GM23338 (cell line): Measurements from ENCODE around the gene ZNF398. TPM values are rescaled to one million over a fixed set of nuclear protein-coding genes. Genes with fewer than 3 reads are reported as not detected.
A peak's percentile ranks its signal among the peaks of the same experiment; 100 is the strongest.

Experiments used
- ATAC-seq: fragments of 200-7000 bp; cut with Tn5 transposase; 3 replicates; pipeline ENCODE4 v1.9.1; 2020
- DNase-seq: peaks from one replicate; pipeline ENCODE4 v3.0.0-alpha.2; 2015; ENCODE audit warnings: low spot score
- H2AFZ ChIP-seq: fragments of 200-600 bp; sonication (generic); 2 replicates; pipeline ENCODE4 v1.8.0; 2016; ENCODE audit warnings: antibody characterized with exemption, mild to moderate bottlenecking, moderate library complexity
- H3F3A ChIP-seq: fragments of 200-600 bp; sonication (generic); replicated peaks from 2 replicates; pipeline ENCODE4 v1.8.0; 2017; ENCODE audit warnings: antibody characterized with exemption, mixed run types, low read depth
- H3K27ac ChIP-seq: fragments of 200-600 bp; sonication (generic); 2 replicates; pipeline ENCODE4 v1.6.1; 2016; ENCODE audit warnings: low read depth
- H3K27me3 ChIP-seq: fragments of 200-600 bp; sonication (generic); 2 replicates; pipeline ENCODE4 v1.8.0; 2016; ENCODE audit warnings: mild to moderate bottlenecking, mixed run types, moderate library complexity; ENCODE audit not compliant: insufficient read depth
- H3K36me3 ChIP-seq: fragments of 200-600 bp; sonication (generic); 2 replicates; pipeline ENCODE4 v1.8.0; 2016; ENCODE audit warnings: mild to moderate bottlenecking; ENCODE audit not compliant: insufficient read depth
- H3K4me1 ChIP-seq: fragments of 200-600 bp; sonication (generic); 2 replicates; pipeline ENCODE4 v1.8.0; 2016; ENCODE audit warnings: mild to moderate bottlenecking, moderate library complexity; ENCODE audit not compliant: insufficient read depth
- H3K4me2 ChIP-seq: fragments of 200-600 bp; sonication (generic); 2 replicates; pipeline ENCODE4 v1.7.1; 2017; ENCODE audit warnings: mixed run types
- H3K4me3 ChIP-seq: fragments of 200-600 bp; sonication (generic); 2 replicates; pipeline ENCODE4 v1.6.1; 2016; ENCODE audit warnings: mixed run types
- H3K79me2 ChIP-seq: fragments of 200-600 bp; sonication (generic); replicated peaks from 2 replicates; pipeline ENCODE4 v1.8.0; 2017; ENCODE audit warnings: mild to moderate bottlenecking; ENCODE audit not compliant: insufficient read depth
- H3K9me2 ChIP-seq: fragments of 200-600 bp; sonication (generic); 2 replicates; pipeline ENCODE4 v1.8.0; 2017; ENCODE audit not compliant: insufficient read depth
- H4K20me1 ChIP-seq: fragments of 200-600 bp; sonication (generic); replicated peaks from 2 replicates; pipeline ENCODE4 v1.8.0; 2017; ENCODE audit warnings: mild to moderate bottlenecking; ENCODE audit not compliant: insufficient read depth
- H3K27ac Mint-ChIP-seq: 2 replicates; pipeline ENCODE4 v1.8.0; 2020; ENCODE audit warnings: inconsistent platforms, mild to moderate bottlenecking, moderate library complexity, mixed read lengths
- H3K27me3 Mint-ChIP-seq: 3 replicates; pipeline ENCODE4 v1.8.0; 2022; ENCODE audit warnings: low read depth, mild to moderate bottlenecking, moderate library complexity, mixed read lengths, inconsistent platforms; ENCODE audit not compliant: insufficient read depth, poor library complexity
- H3K36me3 Mint-ChIP-seq: 3 replicates; pipeline ENCODE4 v1.8.0; 2021; ENCODE audit warnings: low read depth, mild to moderate bottlenecking, inconsistent platforms, moderate library complexity, mixed read lengths
- H3K4me1 Mint-ChIP-seq: 3 replicates; pipeline ENCODE4 v1.8.0; 2020; ENCODE audit warnings: mild to moderate bottlenecking, inconsistent platforms, mixed read lengths
- H3K4me3 Mint-ChIP-seq: 3 replicates; pipeline ENCODE4 v1.8.0; 2021; ENCODE audit warnings: moderate library complexity, mild to moderate bottlenecking, inconsistent platforms, mixed read lengths
- H3K9me3 Mint-ChIP-seq: 3 replicates; pipeline ENCODE4 v1.8.0; 2020; ENCODE audit warnings: moderate library complexity, mild to moderate bottlenecking, inconsistent platforms, mixed read lengths
- CREB1 ChIP-seq: fragments of 250-450 bp; sonication (Bioruptor Pico); IDR thresholded peaks from 2 replicates; pipeline ENCODE4 v1.5.0; 2020; ENCODE audit warnings: low read depth, mild to moderate bottlenecking, moderate library complexity
- EZH2 ChIP-seq: fragments of 200-600 bp; sonication (generic); IDR thresholded peaks from one replicate; pipeline ENCODE4 v1.8.0; 2017; ENCODE audit warnings: antibody characterized with exemption, mild to moderate bottlenecking, low read depth; ENCODE audit not compliant: unreplicated experiment
- EZH2phosphoT487 ChIP-seq: fragments of 200-600 bp; sonication (generic); IDR thresholded peaks from one replicate; pipeline ENCODE4 v1.8.1; 2018; ENCODE audit warnings: antibody characterized with exemption; ENCODE audit not compliant: unreplicated experiment
- JUNB ChIP-seq: IDR thresholded peaks from one replicate; pipeline ENCODE4 v1.6.1; 2016; ENCODE audit warnings: antibody characterized with exemption; ENCODE audit not compliant: unreplicated experiment
- NANOG ChIP-seq: IDR thresholded peaks from 2 replicates; pipeline ENCODE4 v1.6.1; 2016; ENCODE audit warnings: antibody characterized with exemption, borderline replicate concordance
- POLR2AphosphoS5 ChIP-seq: IDR thresholded peaks from 2 replicates; pipeline ENCODE4 v1.6.1; 2016; ENCODE audit warnings: antibody characterized with exemption, low read depth
- STAT1 ChIP-seq: IDR thresholded peaks from one replicate; pipeline ENCODE4 v1.6.1; 2016; ENCODE audit warnings: antibody characterized with exemption; ENCODE audit not compliant: unreplicated experiment
- ZNF114 ChIP-seq: fragments of 250-450 bp; sonication (Bioruptor Pico); IDR thresholded peaks from 2 replicates; pipeline ENCODE4 v1.5.0; 2020; ENCODE audit warnings: mild to moderate bottlenecking, moderate library complexity
- ZNF331 ChIP-seq: fragments of 250-450 bp; sonication (Bioruptor Pico); IDR thresholded peaks from 2 replicates; pipeline ENCODE4 v1.5.0; 2020; ENCODE audit warnings: low read depth, mild to moderate bottlenecking, moderate library complexity
- polyA plus RNA-seq: library from polyadenylated mRNA; unstranded; fragments of >200 nt; fragmentation: Nextera tagmentation; extraction: Ambion mirVana; gene quantifications from 2 replicates; pipeline ENCODE4 v1.2.1, GENCODE V29; 2016
- total RNA-seq: library from RNA; depleted of rRNA; stranded (reverse); fragments of >200 nt; shearing (Covaris generic); gene quantifications from 2 replicates; pipeline ENCODE4 v1.2.3, GENCODE V29; 2014
- TF ChIP-seq, protein P1 (sequence below): IDR thresholded peaks from one replicate; pipeline ENCODE4 v1.6.1; 2018; ENCODE audit warnings: antibody characterized with exemption; ENCODE audit not compliant: unreplicated experiment
- TF ChIP-seq, protein P2 (sequence below), 2 experiments: fragments of 200-600 bp in 1 of 2; sonication (generic) in 1 of 2; conservative IDR thresholded peaks; 2 replicates each; pipeline versions ENCODE4 v1.5.1 to v1.6.1; 2016 to 2017; ENCODE audit warnings: antibody characterized with exemption in 2 of 2, low read depth in 2 of 2, mild to moderate bottlenecking in 2 of 2, moderate library complexity in 1 of 2
- TF ChIP-seq, protein P3 (sequence below): fragments of 250-450 bp; sonication (Bioruptor Pico); IDR thresholded peaks from 2 replicates; pipeline ENCODE4 v1.5.0; 2020; ENCODE audit warnings: mild to moderate bottlenecking, moderate library complexity

The ZNF398 gene
- total and polyA plus RNA-seq, 2 experiments from 2014 or later: 20.7 to 99.6 TPM

DNA sequence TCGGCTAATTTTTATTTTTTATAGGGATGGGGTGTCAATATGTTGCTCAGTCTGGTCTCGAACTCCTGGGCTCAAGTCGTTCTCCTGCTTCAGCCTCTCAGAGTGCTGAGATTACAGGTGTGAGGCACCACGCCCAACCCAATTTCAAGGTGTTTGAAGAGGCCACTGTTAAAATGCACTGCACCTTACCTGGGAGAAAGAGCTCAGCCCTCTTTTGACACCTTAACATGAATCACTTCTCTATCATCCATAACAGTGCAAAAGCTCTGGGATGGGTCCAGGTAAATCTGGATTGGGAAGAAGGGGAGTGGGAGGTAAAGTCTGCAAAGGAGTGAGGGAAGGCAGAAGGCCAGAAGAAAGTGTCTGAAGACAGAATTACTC is 47.5 kb downstream of the ZNF398 start (continued):
- TF ChIP-seq EZH2phosphoT487: no peak
- no peak for TF ChIP-seq NANOG

DNA sequence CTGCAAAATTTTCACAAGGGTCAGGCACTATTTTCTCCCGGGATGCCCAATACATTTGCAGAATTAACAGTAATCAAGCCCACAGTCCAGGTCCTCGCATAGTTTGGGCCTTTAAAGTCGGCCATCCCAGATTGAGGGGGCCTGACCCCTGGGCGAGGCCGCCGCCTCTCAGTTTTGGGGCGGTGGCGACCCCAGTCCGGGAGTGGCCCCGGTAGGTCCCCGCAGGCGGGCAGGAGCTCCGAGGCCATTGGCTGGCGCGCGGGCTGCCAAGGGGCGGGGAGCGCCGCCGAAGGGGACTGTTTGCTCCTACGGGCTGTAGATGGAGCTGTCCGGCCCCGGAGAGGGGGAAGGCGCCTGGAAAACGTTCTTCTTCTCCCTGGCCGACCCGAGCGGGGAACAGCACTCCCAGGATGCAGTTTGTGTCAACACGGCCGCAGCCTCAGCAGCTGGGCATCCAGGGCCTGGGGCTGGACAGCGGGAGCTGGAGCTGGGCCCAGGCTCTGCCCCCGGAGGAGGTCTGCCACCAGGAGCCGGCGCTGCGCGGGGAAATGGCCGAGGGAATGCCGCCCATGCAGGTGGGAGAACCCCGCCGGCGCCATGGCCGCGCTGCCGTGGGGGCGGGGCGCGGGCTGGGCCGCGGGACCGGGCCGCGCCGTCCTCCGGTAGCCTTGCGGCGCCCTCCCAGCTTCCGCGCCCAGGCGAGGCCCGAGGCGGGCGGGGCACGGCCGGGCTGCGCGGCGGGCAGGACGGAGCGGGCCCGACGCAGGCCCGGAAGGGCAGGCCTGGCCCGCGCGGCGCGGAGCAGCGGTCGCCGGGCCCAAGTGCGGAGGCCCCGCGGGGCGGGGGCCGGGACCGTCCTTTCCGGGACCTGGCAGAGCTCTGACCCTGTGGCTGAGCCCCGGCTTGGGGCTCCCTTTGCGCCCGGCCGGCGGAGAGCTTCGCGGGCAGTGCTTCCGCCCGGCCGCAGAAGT is 48.2 kb downstream of the ZNF398 start, which contains the start of gene ZNF282:
Gene ZNF282, plus strand, starts transcription at position 367 of the 971 bp plus-strand sequence. Its CDS starts 44 bp downstream, at position 411.
- H3K9me2 ChIP-seq: no peaks in the 10 kb centered on the region
- peak within 1 kb of the TSS; percentile 95 for H2AFZ ChIP-seq
- Mint-ChIP-seq H3K4me3 (peak within 1 kb of the TSS; percentile 89), H3K36me3 (peaks cover 35% of the 10 kb centered on the region), H3K9me3 (no peaks in the 10 kb centered on the region), H3K27me3 (peaks cover 11% of the 10 kb centered on the region), H3K4me1 (peaks cover 14% of the 10 kb centered on the region), H3K27ac (peak within 1 kb of the TSS; percentile 85)
- H3K27ac ChIP-seq: peak within 1 kb of the TSS; percentile 94; the same call in 1 of the 2 replicates
- peak within 1 kb of the TSS; percentile 95 for H3K4me3 ChIP-seq
- DNase-seq (peak; percentile 97), ATAC-seq (peak; percentile 94)
- H4K20me1 ChIP-seq: peaks cover 17% of the 10 kb centered on the region
- peak within 1 kb of the TSS; percentile 96 for H3K4me2 ChIP-seq
- H3K79me2 ChIP-seq: peaks cover 29% of the 10 kb centered on the region
- no peaks in the 10 kb centered on the region for H3K27me3 ChIP-seq
- 0 out of 2 replicates have a peak, but pooled peaks cover 6% of the 10 kb centered on the region for H3K4me1 ChIP-seq
- peaks cover 23% of the 10 kb centered on the region for H3K36me3 ChIP-seq
- H3F3A ChIP-seq: peaks cover 20% of the 10 kb centered on the region; the same call in 1 of the 2 replicates
- TF ChIP-seq, protein P1, sequence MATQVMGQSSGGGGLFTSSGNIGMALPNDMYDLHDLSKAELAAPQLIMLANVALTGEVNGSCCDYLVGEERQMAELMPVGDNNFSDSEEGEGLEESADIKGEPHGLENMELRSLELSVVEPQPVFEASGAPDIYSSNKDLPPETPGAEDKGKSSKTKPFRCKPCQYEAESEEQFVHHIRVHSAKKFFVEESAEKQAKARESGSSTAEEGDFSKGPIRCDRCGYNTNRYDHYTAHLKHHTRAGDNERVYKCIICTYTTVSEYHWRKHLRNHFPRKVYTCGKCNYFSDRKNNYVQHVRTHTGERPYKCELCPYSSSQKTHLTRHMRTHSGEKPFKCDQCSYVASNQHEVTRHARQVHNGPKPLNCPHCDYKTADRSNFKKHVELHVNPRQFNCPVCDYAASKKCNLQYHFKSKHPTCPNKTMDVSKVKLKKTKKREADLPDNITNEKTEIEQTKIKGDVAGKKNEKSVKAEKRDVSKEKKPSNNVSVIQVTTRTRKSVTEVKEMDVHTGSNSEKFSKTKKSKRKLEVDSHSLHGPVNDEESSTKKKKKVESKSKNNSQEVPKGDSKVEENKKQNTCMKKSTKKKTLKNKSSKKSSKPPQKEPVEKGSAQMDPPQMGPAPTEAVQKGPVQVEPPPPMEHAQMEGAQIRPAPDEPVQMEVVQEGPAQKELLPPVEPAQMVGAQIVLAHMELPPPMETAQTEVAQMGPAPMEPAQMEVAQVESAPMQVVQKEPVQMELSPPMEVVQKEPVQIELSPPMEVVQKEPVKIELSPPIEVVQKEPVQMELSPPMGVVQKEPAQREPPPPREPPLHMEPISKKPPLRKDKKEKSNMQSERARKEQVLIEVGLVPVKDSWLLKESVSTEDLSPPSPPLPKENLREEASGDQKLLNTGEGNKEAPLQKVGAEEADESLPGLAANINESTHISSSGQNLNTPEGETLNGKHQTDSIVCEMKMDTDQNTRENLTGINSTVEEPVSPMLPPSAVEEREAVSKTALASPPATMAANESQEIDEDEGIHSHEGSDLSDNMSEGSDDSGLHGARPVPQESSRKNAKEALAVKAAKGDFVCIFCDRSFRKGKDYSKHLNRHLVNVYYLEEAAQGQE: peak; percentile 16
- TF ChIP-seq STAT1 (no peak), JUNB (no peak), EZH2phosphoT487 (no peak), NANOG (no peak), ZNF331 (no peak), CREB1 (CRISPR knock-in tag) (no peak), POLR2AphosphoS5 (peak; percentile 84), ZNF114 (CRISPR knock-in tag) (no peak), EZH2 (no peak)
- TF ChIP-seq, protein P2, sequence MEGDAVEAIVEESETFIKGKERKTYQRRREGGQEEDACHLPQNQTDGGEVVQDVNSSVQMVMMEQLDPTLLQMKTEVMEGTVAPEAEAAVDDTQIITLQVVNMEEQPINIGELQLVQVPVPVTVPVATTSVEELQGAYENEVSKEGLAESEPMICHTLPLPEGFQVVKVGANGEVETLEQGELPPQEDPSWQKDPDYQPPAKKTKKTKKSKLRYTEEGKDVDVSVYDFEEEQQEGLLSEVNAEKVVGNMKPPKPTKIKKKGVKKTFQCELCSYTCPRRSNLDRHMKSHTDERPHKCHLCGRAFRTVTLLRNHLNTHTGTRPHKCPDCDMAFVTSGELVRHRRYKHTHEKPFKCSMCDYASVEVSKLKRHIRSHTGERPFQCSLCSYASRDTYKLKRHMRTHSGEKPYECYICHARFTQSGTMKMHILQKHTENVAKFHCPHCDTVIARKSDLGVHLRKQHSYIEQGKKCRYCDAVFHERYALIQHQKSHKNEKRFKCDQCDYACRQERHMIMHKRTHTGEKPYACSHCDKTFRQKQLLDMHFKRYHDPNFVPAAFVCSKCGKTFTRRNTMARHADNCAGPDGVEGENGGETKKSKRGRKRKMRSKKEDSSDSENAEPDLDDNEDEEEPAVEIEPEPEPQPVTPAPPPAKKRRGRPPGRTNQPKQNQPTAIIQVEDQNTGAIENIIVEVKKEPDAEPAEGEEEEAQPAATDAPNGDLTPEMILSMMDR (conservative IDR thresholded peaks at IDR 0.05; ENCODE audit: low read depth in 2 of 2): peak; percentile 36 to 70
- TF ChIP-seq, protein P3, sequence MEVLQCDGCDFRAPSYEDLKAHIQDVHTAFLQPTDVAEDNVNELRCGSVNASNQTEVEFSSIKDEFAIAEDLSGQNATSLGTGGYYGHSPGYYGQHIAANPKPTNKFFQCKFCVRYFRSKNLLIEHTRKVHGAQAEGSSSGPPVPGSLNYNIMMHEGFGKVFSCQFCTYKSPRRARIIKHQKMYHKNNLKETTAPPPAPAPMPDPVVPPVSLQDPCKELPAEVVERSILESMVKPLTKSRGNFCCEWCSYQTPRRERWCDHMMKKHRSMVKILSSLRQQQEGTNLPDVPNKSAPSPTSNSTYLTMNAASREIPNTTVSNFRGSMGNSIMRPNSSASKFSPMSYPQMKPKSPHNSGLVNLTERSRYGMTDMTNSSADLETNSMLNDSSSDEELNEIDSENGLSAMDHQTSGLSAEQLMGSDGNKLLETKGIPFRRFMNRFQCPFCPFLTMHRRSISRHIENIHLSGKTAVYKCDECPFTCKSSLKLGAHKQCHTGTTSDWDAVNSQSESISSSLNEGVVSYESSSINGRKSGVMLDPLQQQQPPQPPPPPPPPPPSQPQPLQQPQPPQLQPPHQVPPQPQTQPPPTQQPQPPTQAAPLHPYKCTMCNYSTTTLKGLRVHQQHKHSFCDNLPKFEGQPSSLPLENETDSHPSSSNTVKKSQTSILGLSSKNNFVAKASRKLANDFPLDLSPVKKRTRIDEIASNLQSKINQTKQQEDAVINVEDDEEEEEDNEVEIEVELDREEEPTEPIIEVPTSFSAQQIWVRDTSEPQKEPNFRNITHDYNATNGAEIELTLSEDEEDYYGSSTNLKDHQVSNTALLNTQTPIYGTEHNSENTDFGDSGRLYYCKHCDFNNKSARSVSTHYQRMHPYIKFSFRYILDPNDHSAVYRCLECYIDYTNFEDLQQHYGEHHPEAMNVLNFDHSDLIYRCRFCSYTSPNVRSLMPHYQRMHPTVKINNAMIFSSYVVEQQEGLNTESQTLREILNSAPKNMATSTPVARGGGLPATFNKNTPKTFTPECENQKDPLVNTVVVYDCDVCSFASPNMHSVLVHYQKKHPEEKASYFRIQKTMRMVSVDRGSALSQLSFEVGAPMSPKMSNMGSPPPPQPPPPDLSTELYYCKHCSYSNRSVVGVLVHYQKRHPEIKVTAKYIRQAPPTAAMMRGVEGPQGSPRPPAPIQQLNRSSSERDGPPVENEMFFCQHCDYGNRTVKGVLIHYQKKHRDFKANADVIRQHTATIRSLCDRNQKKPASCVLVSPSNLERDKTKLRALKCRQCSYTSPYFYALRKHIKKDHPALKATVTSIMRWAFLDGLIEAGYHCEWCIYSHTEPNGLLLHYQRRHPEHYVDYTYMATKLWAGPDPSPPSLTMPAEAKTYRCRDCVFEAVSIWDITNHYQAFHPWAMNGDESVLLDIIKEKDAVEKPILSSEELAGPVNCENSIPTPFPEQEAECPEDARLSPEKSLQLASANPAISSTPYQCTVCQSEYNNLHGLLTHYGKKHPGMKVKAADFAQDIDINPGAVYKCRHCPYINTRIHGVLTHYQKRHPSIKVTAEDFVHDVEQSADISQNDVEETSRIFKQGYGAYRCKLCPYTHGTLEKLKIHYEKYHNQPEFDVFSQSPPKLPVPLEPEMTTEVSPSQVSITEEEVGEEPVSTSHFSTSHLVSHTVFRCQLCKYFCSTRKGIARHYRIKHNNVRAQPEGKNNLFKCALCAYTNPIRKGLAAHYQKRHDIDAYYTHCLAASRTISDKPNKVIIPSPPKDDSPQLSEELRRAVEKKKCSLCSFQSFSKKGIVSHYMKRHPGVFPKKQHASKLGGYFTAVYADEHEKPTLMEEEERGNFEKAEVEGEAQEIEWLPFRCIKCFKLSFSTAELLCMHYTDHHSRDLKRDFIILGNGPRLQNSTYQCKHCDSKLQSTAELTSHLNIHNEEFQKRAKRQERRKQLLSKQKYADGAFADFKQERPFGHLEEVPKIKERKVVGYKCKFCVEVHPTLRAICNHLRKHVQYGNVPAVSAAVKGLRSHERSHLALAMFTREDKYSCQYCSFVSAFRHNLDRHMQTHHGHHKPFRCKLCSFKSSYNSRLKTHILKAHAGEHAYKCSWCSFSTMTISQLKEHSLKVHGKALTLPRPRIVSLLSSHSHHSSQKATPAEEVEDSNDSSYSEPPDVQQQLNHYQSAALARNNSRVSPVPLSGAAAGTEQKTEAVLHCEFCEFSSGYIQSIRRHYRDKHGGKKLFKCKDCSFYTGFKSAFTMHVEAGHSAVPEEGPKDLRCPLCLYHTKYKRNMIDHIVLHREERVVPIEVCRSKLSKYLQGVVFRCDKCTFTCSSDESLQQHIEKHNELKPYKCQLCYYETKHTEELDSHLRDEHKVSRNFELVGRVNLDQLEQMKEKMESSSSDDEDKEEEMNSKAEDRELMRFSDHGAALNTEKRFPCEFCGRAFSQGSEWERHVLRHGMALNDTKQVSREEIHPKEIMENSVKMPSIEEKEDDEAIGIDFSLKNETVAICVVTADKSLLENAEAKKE (CRISPR knock-in tag): no peak
